HEK293 (cell line): ENCODE results near the gene CHL1.

Experiments
- CTCF ChIA-PET: fragments of 350-600 bp; formaldehyde crosslinking; extraction: SDS; loops from one replicate; lab custom pipeline; 2021; ENCODE audit warnings: antibody characterized with exemption; lab: Yijun Ruan, JAX
- POLR2A ChIA-PET: fragments of 300-600 bp; formaldehyde crosslinking; extraction: SDS; loops from one replicate; lab custom pipeline; 2020; ENCODE audit warnings: antibody characterized with exemption, inconsistent platforms; lab: Yijun Ruan, JAX
- H3K27ac ChIP-seq: fragments of 200-500 bp; sonication (Bioruptor generic); 2 replicates; pipeline ENCODE4 v1.5.1; 2014; ENCODE audit warnings: low read depth, low read length, control low read depth, inconsistent platforms; ENCODE audit errors: extremely low read depth
- H3K36me3 ChIP-seq, 2 experiments: fragments of 200-500 bp in 1 of 2; sonication (Bioruptor generic) in 1 of 2; 1 replicate in 1 of 2; 2 replicates in 1 of 2; pipeline ENCODE4 v1.5.1; 2014 to 2017; ENCODE audit warnings: inconsistent platforms in 2 of 2, low read length in 2 of 2; ENCODE audit not compliant: control insufficient read depth in 2 of 2, insufficient read depth in 1 of 2
- H3K4me1 ChIP-seq: fragments of 200-500 bp; sonication (Bioruptor generic); 2 replicates; pipeline ENCODE4 v1.5.1; 2014; ENCODE audit warnings: mild to moderate bottlenecking, low read length, inconsistent platforms; ENCODE audit not compliant: control insufficient read depth, insufficient read depth
- H3K4me3 ChIP-seq: 2 replicates; pipeline ENCODE4 v1.5.1; 2011; ENCODE audit warnings: low read depth, mild to moderate bottlenecking, control low read depth, low read length, moderate library complexity
- H3K9me3 ChIP-seq: fragments of 200-500 bp; sonication (Bioruptor generic); 2 replicates; pipeline ENCODE4 v1.5.1; 2014; ENCODE audit warnings: low read depth, low read length, inconsistent platforms; ENCODE audit not compliant: control insufficient read depth, insufficient read depth
- BCL11A ChIP-seq: fragments of 450-650 bp; formaldehyde crosslinking; IDR thresholded peaks from 2 replicates; pipeline ENCODE4 v1.5.1; 2016; ENCODE audit warnings: low read depth, missing biosample characterization, missing genetic modification characterization
- EGR2 ChIP-seq: fragments of 450-650 bp; formaldehyde crosslinking; IDR thresholded peaks from 2 replicates; pipeline ENCODE4 v1.5.1; 2016; ENCODE audit warnings: low read depth, missing biosample characterization, missing genetic modification characterization
- ELK4 ChIP-seq: IDR thresholded peaks from 2 replicates; pipeline ENCODE4 v1.6.1; 2011; ENCODE audit warnings: mild to moderate bottlenecking, low read depth, low read length, borderline replicate concordance
- KLF1 ChIP-seq: fragments of 450-650 bp; formaldehyde crosslinking; IDR thresholded peaks from 2 replicates; pipeline ENCODE4 v1.5.1; 2016; ENCODE audit warnings: missing biosample characterization, missing genetic modification characterization
- KLF7 ChIP-seq: fragments of 450-650 bp; formaldehyde crosslinking; IDR thresholded peaks from 2 replicates; pipeline ENCODE4 v1.5.1; 2016; ENCODE audit warnings: missing biosample characterization, missing genetic modification characterization, borderline replicate concordance
- OSR2 ChIP-seq: fragments of 450-650 bp; formaldehyde crosslinking; IDR thresholded peaks from 2 replicates; pipeline ENCODE4 v1.5.1; 2016; ENCODE audit warnings: missing biosample characterization, missing genetic modification characterization
- OVOL3 ChIP-seq: fragments of 450-650 bp; formaldehyde crosslinking; IDR thresholded peaks from 2 replicates; pipeline ENCODE4 v1.5.1; 2016; ENCODE audit warnings: missing biosample characterization, missing genetic modification characterization
- PRDM4 ChIP-seq: fragments of 450-650 bp; formaldehyde crosslinking; IDR thresholded peaks from 2 replicates; pipeline ENCODE4 v1.5.1; 2017; ENCODE audit warnings: missing biosample characterization, missing genetic modification characterization
- SALL2 ChIP-seq: fragments of 450-650 bp; formaldehyde crosslinking; IDR thresholded peaks from 2 replicates; pipeline ENCODE4 v1.5.0; 2017; ENCODE audit warnings: missing biosample characterization, mild to moderate bottlenecking, missing genetic modification characterization, borderline replicate concordance
- SETDB1 ChIP-seq: IDR thresholded peaks from one replicate; pipeline ENCODE4 v1.6.1; 2017; ENCODE audit warnings: mild to moderate bottlenecking, low read length, moderate library complexity, mixed read lengths; ENCODE audit not compliant: insufficient read length
- SP2 ChIP-seq: fragments of 450-650 bp; formaldehyde crosslinking; IDR thresholded peaks from 2 replicates; pipeline ENCODE4 v1.5.1; 2016; ENCODE audit warnings: missing biosample characterization, missing genetic modification characterization
- ZBTB44 ChIP-seq: fragments of 450-650 bp; IDR thresholded peaks from 2 replicates; pipeline ENCODE4 v1.5.1; 2018; ENCODE audit warnings: missing biosample characterization, mild to moderate bottlenecking, missing genetic modification characterization
- ZBTB49 ChIP-seq: fragments of 450-650 bp; formaldehyde crosslinking; IDR thresholded peaks from 2 replicates; pipeline ENCODE4 v1.5.1; 2016; ENCODE audit warnings: missing biosample characterization, missing genetic modification characterization, low read depth
- ZBTB6 ChIP-seq: fragments of 450-650 bp; formaldehyde crosslinking; IDR thresholded peaks from 2 replicates; pipeline ENCODE4 v1.5.1; 2017; ENCODE audit warnings: missing biosample characterization, missing genetic modification characterization
- ZNF214 ChIP-seq: fragments of 450-650 bp; formaldehyde crosslinking; IDR thresholded peaks from 2 replicates; pipeline ENCODE4 v1.5.1; 2017; ENCODE audit warnings: missing biosample characterization, mild to moderate bottlenecking, missing genetic modification characterization, borderline replicate concordance
- ZNF223 ChIP-seq: fragments of 450-650 bp; formaldehyde crosslinking; IDR thresholded peaks from 2 replicates; pipeline ENCODE4 v1.5.1; 2016; ENCODE audit warnings: missing biosample characterization, missing genetic modification characterization
- ZNF23 ChIP-seq: fragments of 450-650 bp; formaldehyde crosslinking; IDR thresholded peaks from 2 replicates; pipeline ENCODE4 v1.5.1; 2016; ENCODE audit warnings: missing biosample characterization, missing genetic modification characterization, borderline replicate concordance
- ZNF248 ChIP-seq: fragments of 450-650 bp; formaldehyde crosslinking; IDR thresholded peaks from 2 replicates; pipeline ENCODE4 v1.5.1; 2017; ENCODE audit warnings: missing biosample characterization, missing genetic modification characterization
- ZNF354C ChIP-seq: fragments of 450-650 bp; formaldehyde crosslinking; IDR thresholded peaks from 2 replicates; pipeline ENCODE4 v1.5.1; 2016; ENCODE audit warnings: missing biosample characterization, missing genetic modification characterization, low read depth, borderline replicate concordance
- ZNF366 ChIP-seq: fragments of 450-650 bp; formaldehyde crosslinking; conservative IDR thresholded peaks from 2 replicates; pipeline ENCODE4 v1.5.1; 2016; ENCODE audit warnings: missing biosample characterization, missing genetic modification characterization
- ZNF555 ChIP-seq: fragments of 450-650 bp; formaldehyde crosslinking; conservative IDR thresholded peaks from 2 replicates; pipeline ENCODE4 v1.5.1; 2017; ENCODE audit warnings: missing biosample characterization, mild to moderate bottlenecking, missing genetic modification characterization, inconsistent platforms
- ZNF580 ChIP-seq: fragments of 450-650 bp; formaldehyde crosslinking; IDR thresholded peaks from 2 replicates; pipeline ENCODE4 v1.5.1; 2016; ENCODE audit warnings: missing biosample characterization, missing genetic modification characterization
- ZNF610 ChIP-seq: fragments of 450-650 bp; formaldehyde crosslinking; IDR thresholded peaks from 2 replicates; pipeline ENCODE4 v1.5.1; 2016; ENCODE audit warnings: missing biosample characterization, missing genetic modification characterization, borderline replicate concordance
- ZNF626 ChIP-seq: fragments of 450-650 bp; sonication (Bioruptor Pico); formaldehyde crosslinking; IDR thresholded peaks from 2 replicates; pipeline ENCODE4 v1.5.1; 2018; ENCODE audit warnings: missing biosample characterization, missing genetic modification characterization, inconsistent platforms
- ZSCAN16 ChIP-seq: fragments of 450-650 bp; formaldehyde crosslinking; IDR thresholded peaks from 2 replicates; pipeline ENCODE4 v1.5.1; 2016; ENCODE audit warnings: missing biosample characterization, missing genetic modification characterization

Gene CHL1

GRCh38 chr3:217099-217813 lies 20.7 kb downstream of the CHL1 start:
- Histone ChIP-seq H3K27ac (no peak overlapping the region), H3K4me1 (no peaks in the 10 kb centered on the region), H3K9me3 (no peaks in the 10 kb centered on the region), H3K4me3 (no peak overlapping the region), H3K36me3 (no peaks in the 10 kb centered on the region)
- ChIA-PET CTCF (interaction anchor here (0.6 to 0.7 kb wide), 2 partner anchors 158 to 948 kb away, joined by 3 to 6 read pairs; no protein-coding TSS in a partner anchor), POLR2A (no interaction called here)
- no peak for TF ChIP-seq ZNF23
- TF ChIP-seq ZNF366 (tag by site-specific recombination) = no peak
- no peak for TF ChIP-seq ZNF555 (tag by site-specific recombination)
- TF ChIP-seq ZNF610 (tag by site-specific recombination) = no peak
- TF ChIP-seq KLF7 (tag by site-specific recombination) = no peak
- TF ChIP-seq ELK4 = no peak
- no peak for TF ChIP-seq KLF1
- no peak for TF ChIP-seq PRDM4 (tag by site-specific recombination)
- TF ChIP-seq SP2 = no peak
- no peak for TF ChIP-seq EGR2 (tag by site-specific recombination)
- no peak for TF ChIP-seq SETDB1
- TF ChIP-seq ZBTB44 = no peak
- no peak for TF ChIP-seq ZSCAN16 (tag by site-specific recombination)
- no peak for TF ChIP-seq ZNF223 (tag by site-specific recombination)
- no peak for TF ChIP-seq BCL11A (tag by site-specific recombination)
- TF ChIP-seq SALL2 (tag by site-specific recombination) = no peak
- no peak for TF ChIP-seq ZNF354C (tag by site-specific recombination)
- no peak for TF ChIP-seq ZNF214 (tag by site-specific recombination)

- H3K4me3 ChIP-seq = no peak overlapping the region
- no peak overlapping the region for H3K27ac ChIP-seq
- ChIA-PET CTCF (no interaction called here), POLR2A (no interaction called here)
- no peaks in the 10 kb centered on the region for H3K36me3 ChIP-seq
- H3K4me1 ChIP-seq = no peaks in the 10 kb centered on the region
- no peaks in the 10 kb centered on the region for H3K9me3 ChIP-seq
- no peak for TF ChIP-seq ZNF248 (tag by site-specific recombination)
- TF ChIP-seq ZNF580 (tag by site-specific recombination) = no peak
- TF ChIP-seq OSR2 (tag by site-specific recombination) = no peak
- TF ChIP-seq SP2 = no peak
- TF ChIP-seq ZBTB49 (tag by site-specific recombination) = no peak
- no peak for TF ChIP-seq ZNF626 (tag by site-specific recombination)
- TF ChIP-seq OVOL3 (tag by site-specific recombination) = no peak
- no peak for TF ChIP-seq ZBTB6 (tag by site-specific recombination)
These were observed 21.4 kb downstream of the CHL1 start for GRCh38 chr3:217948-218347.
